ENCODE data around the gene POLR3F.

GRCh38 chr20:18436847-18437246 is 30.3 kb upstream of the POLR3F start:
- no peak for TF ChIP-seq CTCF (conservative IDR thresholded peaks at IDR 0.05 in 1 of 2, IDR thresholded peaks at IDR 0.05 in 1 of 2; ENCODE audit: extremely low read depth in 1 of 2, insufficient read depth in 1 of 2, low read depth in 1 of 2, low read length in 2 of 2)
- TF ChIP-seq EZH2 (IDR thresholded peaks at IDR 0.05; ENCODE audit: borderline replicate concordance, low read length), result no peak

Measured in mammary epithelial cell (primary cell).